HG02981 (cell line): ENCODE results near the gene SMOC2.

Experiments used
- ATAC-seq: cut with Tn5 transposase; IDR thresholded peaks from one replicate; pipeline ENCODE4 v1.9.1; 2021; ENCODE audit warnings: mild to moderate bottlenecking, moderate library complexity; ENCODE audit not compliant: unreplicated experiment

The SMOC2 gene

GRCh38 chr6:168641446-168641845 lies 200.5 kb downstream of the SMOC2 start:
- no peak for ATAC-seq

GRCh38 chr6:168643401-168643800 lies 202.4 kb downstream of the SMOC2 start:
- no peak for ATAC-seq

GRCh38 chr6:168645326-168645725 lies 204.3 kb downstream of the SMOC2 start:
- no peak for ATAC-seq

DNA sequence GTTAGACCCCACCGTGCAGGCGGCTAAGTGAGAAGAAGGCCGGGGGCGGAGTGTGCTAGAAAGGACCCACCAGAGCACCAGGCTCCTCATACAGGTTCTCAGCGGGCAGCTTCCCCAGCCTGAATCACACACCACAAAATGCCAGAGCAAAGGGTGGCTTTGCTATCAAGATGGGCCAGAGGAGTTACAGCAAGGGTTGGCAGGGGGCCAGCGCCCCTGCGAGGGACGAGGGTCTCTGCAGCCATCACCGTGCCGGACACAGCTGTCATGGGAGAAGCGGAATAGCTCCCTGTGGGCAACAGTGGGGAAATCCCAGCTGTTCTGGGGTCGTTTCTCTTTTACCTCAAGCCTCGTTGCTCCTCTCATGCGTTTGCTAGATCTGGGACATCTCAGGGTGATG lies 206.3 kb downstream of the SMOC2 start:
- ATAC-seq, result no peak

GRCh38 chr6:168648240-168649125 lies 207.5 kb downstream of the SMOC2 start:
- ATAC-seq, result no peak

DNA sequence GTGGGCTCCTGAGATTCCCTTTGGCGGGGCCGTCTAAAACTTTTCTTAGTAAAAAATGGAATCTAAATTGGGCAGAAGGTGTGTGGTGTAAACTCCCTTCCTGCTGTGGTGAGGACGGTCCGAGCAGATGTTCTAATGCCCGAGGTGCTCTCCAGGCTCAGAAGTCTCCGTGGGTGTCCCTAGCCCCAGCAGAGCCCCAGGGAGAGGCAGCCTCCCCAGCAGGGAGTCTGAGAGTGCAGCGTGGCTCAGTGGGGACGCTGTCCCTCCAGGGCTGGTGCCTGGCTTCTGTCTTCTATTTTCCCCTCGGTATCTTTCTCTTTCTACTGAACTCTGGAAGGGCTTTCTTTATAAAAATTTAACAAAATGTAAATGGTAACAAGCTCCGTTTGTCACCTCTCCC lies 208.2 kb downstream of the SMOC2 start:
- ATAC-seq, result no peak

DNA sequence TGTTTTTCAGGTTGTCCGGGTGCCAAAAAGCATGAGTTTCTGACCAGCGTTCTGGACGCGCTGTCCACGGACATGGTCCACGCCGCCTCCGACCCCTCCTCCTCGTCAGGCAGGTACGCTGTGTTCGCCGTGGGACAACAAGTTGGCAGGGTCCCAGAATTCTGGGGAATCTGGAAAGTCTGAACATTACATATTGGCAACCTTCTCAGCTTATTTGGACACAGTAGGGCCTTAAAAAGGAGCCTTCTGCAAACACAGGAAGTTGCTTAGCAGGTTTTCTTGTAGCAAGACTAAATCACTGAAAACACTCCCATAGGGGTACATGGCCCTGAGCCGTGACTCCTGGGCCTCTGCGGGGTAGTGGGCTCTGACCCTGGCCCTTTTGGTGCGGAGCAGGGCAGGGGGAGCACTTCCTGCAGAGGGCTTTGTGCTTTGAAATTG lies 209.7 kb downstream of the SMOC2 start:
- ATAC-seq, result no peak

DNA sequence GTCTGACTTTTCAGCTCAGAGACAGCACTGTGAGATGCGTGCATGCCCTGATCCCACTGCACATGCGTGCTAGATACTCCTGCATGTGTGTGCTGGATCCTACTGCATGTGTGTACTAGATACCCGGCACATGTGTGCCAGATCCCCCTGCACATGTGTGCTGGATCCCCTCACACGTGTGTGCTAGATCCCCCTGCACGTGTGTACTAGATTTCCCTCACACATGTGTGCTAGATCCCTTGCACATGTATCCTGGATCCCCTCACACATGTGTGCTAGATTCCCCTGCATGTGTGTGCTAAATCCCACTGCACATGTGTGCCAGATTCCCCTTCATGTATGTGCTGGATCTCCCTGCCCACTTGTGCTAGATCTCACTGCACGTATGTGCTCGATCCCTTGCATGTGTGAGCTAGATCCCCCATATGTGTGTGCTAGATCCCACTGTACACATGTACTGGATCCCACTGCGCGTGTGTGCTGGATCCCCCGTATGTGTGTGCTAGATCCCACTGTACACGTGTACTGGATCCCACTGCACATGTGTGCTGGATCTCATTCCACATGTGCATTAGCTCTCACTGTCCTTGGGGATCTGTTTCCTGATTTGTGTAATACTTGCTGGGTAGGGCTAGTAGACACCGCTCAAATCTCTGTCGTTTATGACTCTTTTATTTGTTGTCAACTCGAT lies 214.6 kb downstream of the SMOC2 start:
- ATAC-seq, result no peak

DNA sequence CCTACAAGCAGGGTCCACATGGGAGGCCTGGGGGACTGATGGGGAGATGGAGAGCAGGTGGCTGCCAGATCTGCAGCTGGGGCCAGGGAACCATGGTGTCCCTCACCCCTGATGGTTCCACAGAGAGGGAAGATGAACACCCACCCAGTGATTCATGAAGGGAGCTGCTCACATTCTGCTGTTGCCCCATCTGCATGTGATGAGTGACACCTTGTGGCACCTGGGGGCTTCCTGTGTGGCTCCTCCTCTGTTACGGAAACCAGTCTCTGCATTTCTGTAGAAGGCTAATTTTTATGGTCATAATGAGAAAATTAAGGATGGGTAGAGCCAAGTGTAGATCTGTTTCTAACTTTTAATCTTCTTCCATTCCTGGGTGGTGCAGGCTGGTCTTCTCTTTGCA lies 217.1 kb downstream of the SMOC2 start:
- ATAC-seq, result no peak

DNA sequence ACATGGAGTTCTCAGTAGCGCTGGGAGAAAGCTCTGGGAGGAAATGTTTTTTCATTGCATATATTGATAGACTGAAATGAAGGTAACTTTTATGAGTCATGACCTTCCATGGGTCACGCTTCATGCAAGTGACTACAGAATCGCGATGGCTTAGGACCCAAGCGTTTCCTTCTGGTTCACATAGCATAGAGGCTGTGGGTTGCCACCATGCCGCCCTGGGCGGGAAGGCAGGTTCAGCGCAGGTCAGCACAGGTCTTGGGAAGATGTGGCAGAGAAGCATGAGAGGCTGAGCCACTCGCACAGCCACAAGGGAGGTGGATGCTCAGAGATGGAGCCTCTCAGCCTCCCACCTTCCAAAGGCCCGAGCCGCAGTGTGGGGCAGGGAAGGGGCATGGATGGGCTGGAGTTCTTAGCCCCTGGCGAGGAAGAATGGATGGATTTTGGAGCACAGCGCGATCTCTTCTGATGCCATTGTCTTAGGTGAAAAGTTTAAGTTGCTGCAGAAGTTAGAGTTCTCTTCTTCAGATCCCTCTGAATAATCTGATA lies 219.5 kb downstream of the SMOC2 start:
- ATAC-seq, result no peak

DNA sequence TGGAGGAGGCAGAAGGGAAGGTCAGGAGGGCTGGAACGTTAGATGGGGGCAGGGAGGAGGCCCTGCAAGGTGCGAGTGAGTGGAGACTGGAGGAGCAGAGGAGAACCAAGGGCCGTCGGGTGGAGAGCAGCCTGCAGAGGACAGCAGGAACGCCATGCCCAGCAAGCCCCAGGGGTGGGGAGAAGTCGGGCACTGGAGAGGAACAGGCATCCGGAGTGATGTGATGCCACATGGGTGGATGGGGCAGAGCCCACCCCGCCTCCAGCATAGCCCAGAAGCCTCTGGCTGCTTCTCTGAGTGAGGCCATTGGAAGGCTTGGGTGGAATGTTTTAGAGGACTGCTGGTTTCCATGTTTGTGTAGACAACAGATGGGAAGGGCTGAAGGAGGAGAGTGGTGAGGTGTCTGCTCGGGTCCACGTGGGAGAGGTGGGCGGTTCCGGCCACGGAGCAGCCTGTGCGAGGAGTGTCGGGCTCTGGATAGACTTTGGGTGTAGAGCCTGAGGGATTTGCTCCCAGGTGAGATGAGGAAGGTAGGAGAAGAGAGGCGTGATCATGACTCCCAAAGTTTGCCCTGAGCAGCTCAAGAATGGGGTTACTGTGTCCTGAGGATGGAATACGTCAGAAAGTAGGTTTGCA lies 221.4 kb downstream of the SMOC2 start:
- ATAC-seq, result no peak

DNA sequence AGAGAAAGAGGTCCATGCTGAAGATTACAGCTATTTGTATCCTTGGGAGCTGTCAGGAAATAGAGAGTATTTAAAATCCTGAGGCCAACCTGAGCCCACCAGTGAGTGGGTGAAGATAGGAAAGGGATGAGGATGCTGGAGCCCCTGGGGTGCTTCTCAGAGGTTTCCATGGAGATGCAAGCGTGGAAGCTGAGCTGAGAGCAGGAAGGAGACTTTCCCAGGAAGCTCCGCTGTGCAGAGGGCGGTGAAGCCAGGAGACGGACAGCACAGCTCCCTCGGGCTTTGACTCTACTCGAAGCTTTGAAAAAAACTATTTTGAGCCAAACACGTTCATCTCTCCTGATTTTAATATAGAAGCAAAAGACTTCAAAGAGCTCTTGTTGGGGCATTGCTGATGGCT lies 222.1 kb downstream of the SMOC2 start:
- ATAC-seq, result no peak

DNA sequence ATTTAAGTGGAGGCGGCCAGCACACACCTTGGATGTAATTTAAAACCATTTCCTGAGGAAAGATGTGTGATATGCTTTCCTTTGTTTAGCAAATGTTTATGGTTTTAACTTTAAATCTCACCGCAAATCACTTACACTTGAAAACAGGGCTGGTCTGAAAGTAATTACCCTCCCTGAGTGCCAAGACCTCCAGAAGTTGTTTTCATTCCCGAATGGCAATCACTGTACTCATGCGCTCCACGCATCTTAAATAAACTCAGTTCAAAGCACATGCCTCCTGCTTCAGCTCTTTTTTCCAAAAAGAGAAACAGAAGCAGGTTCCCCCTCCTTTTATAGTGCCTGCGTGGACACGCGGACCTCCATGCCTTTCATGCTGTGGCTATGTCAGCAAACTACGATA lies 224.0 kb downstream of the SMOC2 start:
- no peak for ATAC-seq

DNA sequence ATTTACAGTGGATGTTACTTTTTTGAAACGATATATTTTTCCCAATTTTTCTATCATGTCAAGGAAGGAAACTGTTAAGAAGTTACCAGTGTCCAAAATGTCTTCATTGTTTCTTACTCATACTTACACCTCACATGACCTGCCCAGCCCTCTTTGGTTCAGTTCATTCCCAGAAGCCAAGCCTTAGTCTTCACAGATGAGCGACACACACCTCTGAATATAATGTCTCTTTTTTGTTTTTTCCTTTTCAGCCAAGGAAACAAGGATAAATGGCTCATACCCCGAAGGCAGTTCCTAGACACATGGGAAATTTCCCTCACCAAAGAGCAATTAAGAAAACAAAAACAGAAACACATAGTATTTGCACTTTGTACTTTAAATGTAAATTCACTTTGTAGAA lies 225.2 kb downstream of the SMOC2 start:
- ATAC-seq, result no peak

DNA sequence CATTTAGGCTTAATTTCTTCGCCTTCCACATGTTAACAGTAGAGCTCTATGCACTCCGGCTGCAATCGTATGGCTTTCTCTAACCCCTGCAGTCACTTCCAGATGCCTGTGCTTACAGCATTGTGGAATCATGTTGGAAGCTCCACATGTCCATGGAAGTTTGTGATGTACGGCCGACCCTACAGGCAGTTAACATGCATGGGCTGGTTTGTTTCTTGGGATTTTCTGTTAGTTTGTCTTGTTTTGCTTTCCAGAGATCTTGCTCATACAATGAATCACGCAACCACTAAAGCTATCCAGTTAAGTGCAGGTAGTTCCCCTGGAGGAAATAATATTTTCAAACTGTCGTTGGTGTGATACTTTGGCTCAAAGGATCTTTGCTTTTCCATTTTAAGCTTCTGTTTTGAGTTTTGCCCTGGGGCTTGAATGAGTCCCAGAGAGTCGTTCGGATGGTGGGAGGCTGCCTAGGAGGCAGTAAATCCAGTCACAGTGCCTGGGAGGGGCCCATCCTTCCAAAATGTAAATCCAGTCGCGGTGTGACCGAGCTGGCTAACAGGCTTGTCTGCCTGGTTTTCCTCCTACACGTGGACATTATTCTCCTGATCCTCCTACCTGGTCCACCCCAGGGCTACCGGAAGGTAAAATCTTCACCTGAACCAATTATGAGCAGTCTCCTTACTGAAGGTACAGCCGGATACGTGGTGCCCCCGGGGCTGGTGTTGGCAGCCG lies 225.9 kb downstream of the SMOC2 start:
- ATAC-seq, result no peak

GRCh38 chr6:168667428-168667805 lies 226.4 kb downstream of the SMOC2 start:
- no peak for ATAC-seq

GRCh38 chr6:168670401-168670985 lies 229.5 kb downstream of the SMOC2 start:
- no peak for ATAC-seq

GRCh38 chr6:168671028-168671862 lies 230.3 kb downstream of the SMOC2 start:
- ATAC-seq, result no peak

GRCh38 chr6:168671863-168672546 lies 231.0 kb downstream of the SMOC2 start:
- ATAC-seq, result no peak
